ENCODE results near the gene PLCB4.

GRCh38 chr20:9480066-9480465 lies 411.2 kb downstream of the PLCB4 start:
- no peak for TF ChIP-seq EZH2 (IDR thresholded peaks at IDR 0.05; ENCODE audit: low read depth)
- no peak for TF ChIP-seq CTCF (conservative IDR thresholded peaks at IDR 0.05)

All from PC-9 (cell line).